Ishikawa (cell line): ENCODE results near the gene C5AR2.

Experiments
- CEBPB ChIP-seq: IDR thresholded peaks from 2 replicates; pipeline ENCODE4 v1.6.1; 2012
- CREB1 ChIP-seq: IDR thresholded peaks from 2 replicates; pipeline ENCODE4 v1.6.1; 2012; ENCODE audit warnings: low read depth
- EGR1 ChIP-seq: IDR thresholded peaks from 2 replicates; pipeline ENCODE4 v1.6.1; 2012
- EP300 ChIP-seq: IDR thresholded peaks from 2 replicates; pipeline ENCODE4 v1.6.1; 2012; ENCODE audit warnings: borderline replicate concordance
- FOXM1 ChIP-seq: IDR thresholded peaks from 2 replicates; pipeline ENCODE4 v1.6.1; 2012; ENCODE audit warnings: low read depth, borderline replicate concordance
- MAX ChIP-seq: IDR thresholded peaks from 2 replicates; pipeline ENCODE4 v1.6.1; 2012
- NFIC ChIP-seq: IDR thresholded peaks from 2 replicates; pipeline ENCODE4 v1.6.1; 2012
- RAD21 ChIP-seq: IDR thresholded peaks from 2 replicates; pipeline ENCODE4 v1.6.1; 2012; ENCODE audit warnings: low read depth
- TAF1 ChIP-seq: IDR thresholded peaks from 2 replicates; pipeline ENCODE4 v1.6.1; 2012; ENCODE audit warnings: low read depth, mild to moderate bottlenecking
- TCF12 ChIP-seq: IDR thresholded peaks from 2 replicates; pipeline ENCODE4 v1.6.1; 2012; ENCODE audit warnings: low read depth
- TEAD4 ChIP-seq: IDR thresholded peaks from 2 replicates; pipeline ENCODE4 v1.6.1; 2012
- YY1 ChIP-seq: IDR thresholded peaks from 2 replicates; pipeline ENCODE4 v1.6.1; 2012; ENCODE audit warnings: low read depth
- ZBTB7A ChIP-seq: IDR thresholded peaks from 2 replicates; pipeline ENCODE4 v1.6.1; 2012; ENCODE audit warnings: low read depth
- TF ChIP-seq, protein P1 (sequence below): IDR thresholded peaks from 2 replicates; pipeline ENCODE4 v1.6.1; 2012
- TF ChIP-seq, protein P2 (sequence below): IDR thresholded peaks from 2 replicates; pipeline ENCODE4 v1.6.1; 2012; ENCODE audit warnings: low read depth, mild to moderate bottlenecking

Gene C5AR2

GRCh38 chr19:47370045-47370611, 38.2 kb downstream of the C5AR2 start:
- TF ChIP-seq, protein P1, sequence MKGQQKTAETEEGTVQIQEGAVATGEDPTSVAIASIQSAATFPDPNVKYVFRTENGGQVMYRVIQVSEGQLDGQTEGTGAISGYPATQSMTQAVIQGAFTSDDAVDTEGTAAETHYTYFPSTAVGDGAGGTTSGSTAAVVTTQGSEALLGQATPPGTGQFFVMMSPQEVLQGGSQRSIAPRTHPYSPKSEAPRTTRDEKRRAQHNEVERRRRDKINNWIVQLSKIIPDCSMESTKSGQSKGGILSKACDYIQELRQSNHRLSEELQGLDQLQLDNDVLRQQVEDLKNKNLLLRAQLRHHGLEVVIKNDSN, result no peak

DNA sequence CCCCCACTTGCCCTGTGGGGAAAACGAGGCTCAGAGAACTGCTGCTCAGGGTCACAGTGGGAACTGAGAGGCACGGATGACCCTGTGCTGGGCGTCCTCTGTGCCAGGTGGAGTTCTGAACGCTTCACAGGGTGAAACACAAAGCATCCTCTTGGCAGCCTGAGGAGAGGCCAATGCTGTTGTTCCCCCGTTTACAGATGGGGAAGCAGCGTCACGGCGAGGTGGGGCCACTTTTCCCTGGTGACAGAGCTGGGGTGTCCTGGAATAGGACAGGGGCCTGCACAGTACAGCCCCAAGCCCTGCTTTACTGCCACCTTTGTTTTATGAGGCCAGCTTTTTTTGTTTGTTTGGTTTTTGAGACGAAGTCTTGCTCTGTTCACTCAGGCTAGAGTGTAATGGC, 39.3 kb downstream of the C5AR2 start:
- TF ChIP-seq RAD21 (no peak), ZBTB7A (no peak), FOXM1 (no peak), CEBPB (no peak), EGR1 (no peak), NFIC (no peak), YY1 (no peak), TAF1 (no peak), TCF12 (no peak), MAX (no peak), EP300 (no peak), CREB1 (no peak), TEAD4 (no peak)
- TF ChIP-seq, protein P1, result no peak
- TF ChIP-seq, protein P2, sequence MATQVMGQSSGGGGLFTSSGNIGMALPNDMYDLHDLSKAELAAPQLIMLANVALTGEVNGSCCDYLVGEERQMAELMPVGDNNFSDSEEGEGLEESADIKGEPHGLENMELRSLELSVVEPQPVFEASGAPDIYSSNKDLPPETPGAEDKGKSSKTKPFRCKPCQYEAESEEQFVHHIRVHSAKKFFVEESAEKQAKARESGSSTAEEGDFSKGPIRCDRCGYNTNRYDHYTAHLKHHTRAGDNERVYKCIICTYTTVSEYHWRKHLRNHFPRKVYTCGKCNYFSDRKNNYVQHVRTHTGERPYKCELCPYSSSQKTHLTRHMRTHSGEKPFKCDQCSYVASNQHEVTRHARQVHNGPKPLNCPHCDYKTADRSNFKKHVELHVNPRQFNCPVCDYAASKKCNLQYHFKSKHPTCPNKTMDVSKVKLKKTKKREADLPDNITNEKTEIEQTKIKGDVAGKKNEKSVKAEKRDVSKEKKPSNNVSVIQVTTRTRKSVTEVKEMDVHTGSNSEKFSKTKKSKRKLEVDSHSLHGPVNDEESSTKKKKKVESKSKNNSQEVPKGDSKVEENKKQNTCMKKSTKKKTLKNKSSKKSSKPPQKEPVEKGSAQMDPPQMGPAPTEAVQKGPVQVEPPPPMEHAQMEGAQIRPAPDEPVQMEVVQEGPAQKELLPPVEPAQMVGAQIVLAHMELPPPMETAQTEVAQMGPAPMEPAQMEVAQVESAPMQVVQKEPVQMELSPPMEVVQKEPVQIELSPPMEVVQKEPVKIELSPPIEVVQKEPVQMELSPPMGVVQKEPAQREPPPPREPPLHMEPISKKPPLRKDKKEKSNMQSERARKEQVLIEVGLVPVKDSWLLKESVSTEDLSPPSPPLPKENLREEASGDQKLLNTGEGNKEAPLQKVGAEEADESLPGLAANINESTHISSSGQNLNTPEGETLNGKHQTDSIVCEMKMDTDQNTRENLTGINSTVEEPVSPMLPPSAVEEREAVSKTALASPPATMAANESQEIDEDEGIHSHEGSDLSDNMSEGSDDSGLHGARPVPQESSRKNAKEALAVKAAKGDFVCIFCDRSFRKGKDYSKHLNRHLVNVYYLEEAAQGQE, result no peak

- TF ChIP-seq ZBTB7A, result no peak
- no peak for TF ChIP-seq MAX
- TF ChIP-seq TAF1, result no peak
- TF ChIP-seq FOXM1, result no peak
- TF ChIP-seq RAD21, result no peak
- TF ChIP-seq NFIC, result no peak
- TF ChIP-seq EP300, result no peak
- no peak for TF ChIP-seq CEBPB
- TF ChIP-seq, protein P2, result no peak
- no peak for TF ChIP-seq TEAD4
- no peak for TF ChIP-seq TCF12
- no peak for TF ChIP-seq YY1
- TF ChIP-seq, protein P1, result no peak
- no peak for TF ChIP-seq CREB1
- no peak for TF ChIP-seq EGR1
These were observed 40.6 kb downstream of the C5AR2 start for GRCh38 chr19:47372603-47373002.

GRCh38 chr19:47373246-47374240, 41.6 kb downstream of the C5AR2 start:
- TF ChIP-seq TCF12, result no peak
- TF ChIP-seq CEBPB, result no peak
- TF ChIP-seq NFIC, result no peak
- TF ChIP-seq, protein P1, result no peak
- TF ChIP-seq MAX, result no peak
- TF ChIP-seq YY1, result no peak
- TF ChIP-seq CREB1, result no peak
- TF ChIP-seq RAD21, result no peak
- TF ChIP-seq, protein P2, result no peak
- no peak for TF ChIP-seq TEAD4
- TF ChIP-seq TAF1, result no peak
- TF ChIP-seq EP300, result no peak
